ENCODE data around the gene SLC10A7.

The SLC10A7 gene

GRCh38 chr4:146260521-146260920 lies 261.2 kb downstream of the SLC10A7 start:
- DNase-seq (ENCODE audit: low spot score), result no peak

- no peak for DNase-seq (ENCODE audit: low spot score)
Observed at GRCh38 chr4:146257511-146257910, 264.2 kb downstream of the SLC10A7 start.

- no peak for DNase-seq (ENCODE audit: low spot score)
Observed at GRCh38 chr4:146256328-146256727, 265.4 kb downstream of the SLC10A7 start.

- no peak for DNase-seq (ENCODE audit: low spot score)
Observed at GRCh38 chr4:146255874-146256273, 265.9 kb downstream of the SLC10A7 start.

- no peak for DNase-seq (ENCODE audit: low spot score)
Observed at GRCh38 chr4:146255463-146255862, 266.3 kb downstream of the SLC10A7 start.

- no peak for DNase-seq (ENCODE audit: low spot score)
Observed at GRCh38 chr4:146252969-146253611, 268.6 kb downstream of the SLC10A7 start.

GRCh38 chr4:146247356-146247755 lies 274.4 kb downstream of the SLC10A7 start:
- no peak for DNase-seq (ENCODE audit: low spot score)

GRCh38 chr4:146246381-146246780 lies 275.4 kb downstream of the SLC10A7 start:
- DNase-seq (ENCODE audit: low spot score), result no peak

GRCh38 chr4:146245850-146246249 lies 275.9 kb downstream of the SLC10A7 start:
- no peak for DNase-seq (ENCODE audit: low spot score)

GRCh38 chr4:146245246-146245645 lies 276.5 kb downstream of the SLC10A7 start:
- DNase-seq (ENCODE audit: low spot score), result no peak

- DNase-seq (ENCODE audit: low spot score), result no peak
Observed at GRCh38 chr4:146244496-146244895, 277.2 kb downstream of the SLC10A7 start.

GRCh38 chr4:146243883-146244277 lies 277.9 kb downstream of the SLC10A7 start:
- no peak for DNase-seq (ENCODE audit: low spot score)

- DNase-seq (ENCODE audit: low spot score), result no peak
Observed at GRCh38 chr4:146243141-146243882, 278.4 kb downstream of the SLC10A7 start.

- DNase-seq (ENCODE audit: low spot score), result no peak
Observed at GRCh38 chr4:146238107-146238506, 283.6 kb downstream of the SLC10A7 start.

GRCh38 chr4:146237092-146237491 lies 284.6 kb downstream of the SLC10A7 start:
- DNase-seq (ENCODE audit: low spot score), result peak; percentile 27

GRCh38 chr4:146236216-146236615 lies 285.5 kb downstream of the SLC10A7 start:
- DNase-seq (ENCODE audit: low spot score), result no peak

GRCh38 chr4:146235654-146236177 lies 286.0 kb downstream of the SLC10A7 start:
- DNase-seq (ENCODE audit: low spot score), result no peak

- DNase-seq (ENCODE audit: low spot score), result no peak
Observed at GRCh38 chr4:146232131-146232722, 289.5 kb downstream of the SLC10A7 start.

GRCh38 chr4:146229406-146229805 lies 292.3 kb downstream of the SLC10A7 start:
- DNase-seq (ENCODE audit: low spot score), result no peak

- DNase-seq (ENCODE audit: low spot score), result no peak
Observed at GRCh38 chr4:146224326-146224966, 297.3 kb downstream of the SLC10A7 start.

GRCh38 chr4:146222313-146222712 lies 299.4 kb downstream of the SLC10A7 start:
- DNase-seq (ENCODE audit: low spot score), result no peak

- no peak for DNase-seq (ENCODE audit: low spot score)
Observed at GRCh38 chr4:146214238-146214637, 307.5 kb downstream of the SLC10A7 start, which contains the start of gene REELD1. Gene REELD1, plus strand, starts transcription at chr4:146214538. Its CDS starts 2,415 bp downstream, at chr4:146216953.

All from SK-N-DZ (cell line).